GM19372 (cell line): Measurements from ENCODE around the gene DLX1.

ENCODE experiments used
- ATAC-seq: cut with Tn5 transposase; IDR thresholded peaks from one replicate; pipeline ENCODE4 v1.9.1; 2021; ENCODE audit warnings: mild to moderate bottlenecking, low read depth, moderate library complexity; ENCODE audit not compliant: unreplicated experiment

DLX1 gene

GRCh38 chr2:172086241-172087206, 1.2 kb downstream of the DLX1 start:
- ATAC-seq: no peak

GRCh38 chr2:172087207-172087779, 2.0 kb downstream of the DLX1 start:
- no peak for ATAC-seq

DNA sequence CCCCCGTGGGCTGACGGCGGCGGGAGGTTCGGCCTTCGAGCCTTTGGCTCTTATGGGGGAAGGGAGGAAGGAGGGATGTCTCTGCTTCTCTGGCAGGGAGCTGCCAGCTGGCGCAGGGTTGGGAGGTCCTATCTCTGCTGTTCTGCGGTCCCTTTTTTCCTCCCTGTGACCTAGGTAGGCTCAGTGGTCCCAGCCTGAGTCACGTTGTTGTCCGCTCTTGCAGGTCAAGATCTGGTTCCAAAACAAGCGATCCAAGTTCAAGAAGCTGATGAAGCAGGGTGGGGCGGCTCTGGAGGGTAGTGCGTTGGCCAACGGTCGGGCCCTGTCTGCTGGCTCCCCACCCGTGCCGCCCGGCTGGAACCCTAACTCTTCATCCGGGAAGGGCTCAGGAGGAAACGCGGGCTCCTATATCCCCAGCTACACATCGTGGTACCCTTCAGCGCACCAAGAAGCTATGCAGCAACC, 2.5 kb downstream of the DLX1 start:
- ATAC-seq: no peak

- no peak for ATAC-seq
Measured at GRCh38 chr2:172088245-172089004, 3.1 kb downstream of the DLX1 start.

- ATAC-seq: no peak
Measured at GRCh38 chr2:172089005-172089504, 3.7 kb downstream of the DLX1 start.

GRCh38 chr2:172089633-172090032, 4.3 kb downstream of the DLX1 start:
- ATAC-seq: no peak

DNA sequence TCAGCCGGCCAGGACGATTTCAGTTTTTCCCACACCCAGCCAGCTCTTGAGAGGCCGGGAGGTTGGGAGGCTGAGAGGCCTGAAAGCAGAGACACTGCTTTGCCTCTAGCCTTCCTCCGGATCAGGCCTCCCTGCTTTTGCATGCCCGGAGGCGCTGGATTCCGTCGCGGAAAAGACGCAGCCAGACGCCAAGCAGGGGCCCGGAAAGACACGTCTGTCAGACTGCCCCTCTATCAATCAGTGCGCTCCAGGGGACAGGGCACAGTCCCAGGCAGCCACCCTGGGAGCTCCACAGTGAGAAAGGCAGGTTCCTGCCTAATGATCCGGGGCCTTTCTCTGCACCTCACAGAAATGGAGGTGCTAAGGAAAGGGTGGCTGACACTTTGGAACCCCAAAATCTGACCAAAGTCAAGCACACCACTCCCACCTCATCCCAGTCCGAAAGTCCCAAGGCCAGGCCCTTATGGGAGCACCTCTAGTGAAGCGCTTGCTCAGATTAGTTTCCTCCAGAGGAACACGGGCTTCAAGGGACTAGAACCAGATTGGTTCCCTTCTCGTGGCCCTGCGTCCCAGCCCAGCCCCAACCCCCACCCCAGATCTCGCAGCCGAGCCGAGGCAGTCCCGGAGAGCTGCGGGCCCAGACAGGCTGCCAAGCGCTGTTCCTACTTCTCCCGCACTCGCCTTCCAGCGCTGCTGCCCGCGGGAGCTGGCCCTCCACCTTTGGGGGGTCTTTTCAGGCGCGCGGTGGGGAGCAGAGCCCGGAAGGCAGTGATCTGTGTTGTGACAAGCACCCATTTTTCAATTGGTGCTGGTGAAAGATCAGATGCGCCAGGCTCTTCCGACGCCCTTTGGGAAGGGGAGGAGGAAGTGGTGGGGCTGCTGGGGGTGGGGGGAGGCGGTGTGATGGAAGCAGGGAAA, 5.0 kb downstream of the DLX1 start:
- ATAC-seq: no peak

DNA sequence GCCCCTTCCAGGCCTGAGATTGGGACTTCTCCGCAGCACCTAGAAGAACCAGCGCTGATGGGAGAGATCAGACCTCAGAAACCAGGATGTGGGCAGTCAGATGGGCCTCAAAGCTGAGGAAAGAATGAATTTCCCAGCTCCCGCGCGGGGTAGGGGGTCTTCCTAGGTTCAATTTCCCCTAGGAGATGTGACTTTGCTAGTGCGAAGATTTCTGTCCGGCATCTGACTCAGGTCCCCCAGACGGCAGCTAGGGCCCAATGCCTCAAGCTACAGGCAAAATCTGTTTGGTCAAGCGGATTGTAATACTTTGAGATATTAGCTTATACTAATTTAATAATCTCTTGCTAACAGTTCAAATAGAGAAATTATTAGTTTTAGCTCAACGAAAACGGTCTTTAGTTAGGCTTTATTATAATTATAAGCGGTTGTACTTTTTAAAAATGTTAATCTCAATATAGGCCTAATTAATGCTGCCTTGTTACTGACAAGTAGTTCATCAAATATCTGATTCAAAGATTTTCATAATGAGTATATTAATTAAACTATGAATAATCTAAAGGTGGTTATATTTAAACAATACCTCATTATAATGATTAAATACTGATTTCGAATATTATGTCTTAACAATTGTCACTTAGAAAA, 5.8 kb downstream of the DLX1 start:
- no peak for ATAC-seq

GRCh38 chr2:172091761-172092566, 6.7 kb downstream of the DLX1 start:
- no peak for ATAC-seq

- ATAC-seq: no peak
Measured at GRCh38 chr2:172092716-172093415, 7.6 kb downstream of the DLX1 start.

- ATAC-seq: no peak
Measured at GRCh38 chr2:172093416-172094293, 8.3 kb downstream of the DLX1 start.

DNA sequence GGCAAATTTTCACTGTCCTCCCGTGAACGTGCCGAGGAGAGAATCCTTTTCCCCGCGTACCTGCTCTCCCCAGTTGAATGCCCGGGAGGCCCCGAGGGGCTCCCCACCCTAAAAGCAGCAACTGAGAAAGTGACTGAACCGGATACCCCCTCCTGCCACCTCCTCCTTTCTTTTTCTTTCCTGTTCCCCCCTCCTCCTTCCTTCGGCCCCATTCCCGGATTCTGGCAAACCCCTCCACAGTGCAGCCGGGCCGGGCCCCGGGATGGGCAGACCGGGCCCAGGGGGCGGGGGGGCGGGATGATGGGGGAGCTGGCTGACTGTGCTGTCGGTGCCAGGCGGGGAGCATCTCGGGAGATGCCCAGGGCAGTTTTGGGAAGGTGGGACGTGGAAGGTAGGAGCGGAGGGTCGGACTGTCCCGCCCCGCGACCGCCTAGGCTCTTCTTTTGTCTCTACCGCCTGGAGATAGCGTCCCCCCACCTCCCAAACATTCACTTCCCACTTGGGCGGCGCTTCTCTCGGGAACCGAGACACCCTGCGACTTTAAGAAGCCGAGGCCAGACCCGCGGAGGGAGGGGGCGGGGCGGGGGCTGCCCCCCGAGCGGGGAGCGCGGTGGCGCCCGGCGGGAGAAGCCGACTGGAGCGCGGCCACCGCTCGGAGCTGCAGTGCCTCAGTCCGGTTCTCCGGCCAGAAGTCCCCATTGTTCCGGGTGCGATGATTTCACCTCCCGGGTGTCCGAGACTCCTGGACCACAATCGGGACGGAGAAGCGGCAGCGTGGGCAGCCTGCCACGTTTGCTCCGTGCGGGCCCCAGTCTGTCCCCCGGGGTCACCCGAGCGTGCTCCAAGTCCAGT, 9.2 kb downstream of the DLX1 start:
- ATAC-seq: no peak

DNA sequence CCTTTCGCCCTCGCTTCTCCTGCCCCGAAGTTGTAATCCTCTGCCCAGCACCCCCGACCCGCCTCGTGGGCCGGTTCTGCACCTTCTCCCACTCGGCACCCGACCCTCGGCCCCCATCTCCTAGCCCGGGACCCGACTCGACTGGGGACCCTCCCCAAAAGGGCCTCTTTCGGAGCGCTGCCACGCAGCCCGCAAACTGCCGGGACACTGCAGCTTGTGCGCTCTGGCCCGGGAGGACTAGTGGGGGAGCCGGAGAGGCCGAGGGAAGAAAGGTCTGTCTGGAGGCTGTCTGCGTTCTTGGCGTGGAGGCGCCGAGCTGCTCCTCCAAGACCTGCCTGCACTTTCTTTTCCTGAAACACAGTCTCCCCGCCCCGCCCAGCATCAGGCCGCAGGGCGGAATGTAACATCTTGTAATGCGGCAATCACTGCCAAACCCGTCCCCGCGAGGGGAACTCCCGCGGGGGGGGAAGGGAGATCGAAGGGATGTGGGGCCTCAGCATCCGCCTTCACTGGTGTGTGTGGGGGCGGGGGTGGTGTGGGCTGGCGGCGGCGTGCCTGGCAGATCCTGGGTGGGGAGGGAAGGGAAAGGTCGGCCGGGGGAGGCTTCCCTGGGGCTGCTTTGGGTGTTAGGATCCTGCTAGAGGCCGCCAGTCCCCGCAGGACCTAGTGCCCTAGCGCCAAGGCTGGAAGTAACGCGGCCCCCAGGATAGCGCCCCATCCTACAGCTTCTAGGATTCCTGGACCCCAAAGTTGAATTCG, 10.0 kb downstream of the DLX1 start:
- no peak for ATAC-seq

DNA sequence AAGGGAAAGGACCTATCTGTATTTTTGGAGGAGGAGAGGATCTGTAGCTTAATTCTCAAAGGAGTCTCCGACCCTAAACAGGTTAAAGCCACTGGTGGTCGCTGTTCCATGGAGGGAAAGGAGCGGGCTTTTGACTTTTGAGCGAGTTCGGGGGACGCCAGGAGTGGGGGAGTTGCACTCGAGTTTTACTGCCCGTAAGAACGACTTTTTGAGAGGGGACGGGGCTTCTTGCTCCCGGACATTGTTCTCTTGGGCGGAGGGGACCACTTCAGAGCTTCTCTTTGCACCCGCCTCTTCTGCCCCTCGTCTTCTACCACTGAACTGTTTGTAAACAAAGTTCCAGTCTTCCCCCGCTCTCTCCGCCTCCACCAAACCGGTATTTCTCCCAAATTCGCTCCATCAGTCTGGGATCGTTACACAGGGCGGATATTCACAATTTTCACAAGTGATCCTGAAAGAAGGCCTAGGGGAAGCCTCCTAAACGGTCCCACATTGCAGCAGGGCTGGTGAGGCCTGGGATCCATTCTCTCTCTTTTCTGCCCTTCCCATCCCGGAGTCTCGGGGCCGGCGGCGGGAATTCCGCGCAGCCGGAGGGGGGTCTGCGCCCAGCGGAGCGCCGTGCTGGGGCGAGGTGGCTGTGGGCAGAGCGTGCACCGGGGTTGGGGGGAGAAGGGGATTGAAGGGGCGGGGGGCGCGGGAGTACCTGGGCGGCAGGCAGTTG, 10.8 kb downstream of the DLX1 start:
- ATAC-seq: no peak
